K562 (cell line): ENCODE measurements around the gene DDX46. TPM values are rescaled to one million over a fixed set of nuclear protein-coding genes. Genes with fewer than 3 reads are reported as not detected.

Experiments
- ATAC-seq: fragments of 200-7000 bp; cut with Tn5 transposase; 3 replicates; pipeline ENCODE4 v1.9.1; 2020; ENCODE audit warnings: moderate library complexity
- BruUV-seq: library from RNA; stranded (reverse); fragments of 400-500 nt; replicated peaks from 2 replicates; lab custom pipeline; 2021; lab: Mats Ljungman, UMichigan
- CTCF ChIA-PET: fragments of 300-600 bp; formaldehyde crosslinking; extraction: SDS; loops from one replicate; lab custom pipeline; 2021; ENCODE audit warnings: low intra/inter-chr PET ratio; lab: Yijun Ruan, JAX
- POLR2A ChIA-PET: fragments of 300-600, 350-650 bp; sonication (Branson Sonifier 250); formaldehyde crosslinking; extraction: SDS; loops from one replicate; lab custom pipeline; 2021; ENCODE audit warnings: antibody characterized with exemption, inconsistent platforms; lab: Yijun Ruan, JAX
- DNase-seq, 4 experiments: peaks; one replicate each; pipeline versions ENCODE4 v3.0.0 to v3.0.0-alpha.2; 2011 to 2018; ENCODE audit warnings: low spot score in 3 of 4, mixed read lengths in 3 of 4; ENCODE audit errors: extremely low read depth in 1 of 4
- FAIRE-seq: peaks from 2 replicates; lab custom pipeline; 2011; peaks lifted over from hg19 to GRCh38; lab: Jason Lieb, UNC
- H2AFZ ChIP-seq: 2 replicates; pipeline ENCODE4 v1.6.0; 2011; ENCODE audit warnings: low read depth, low read length, control low read depth, inconsistent platforms
- H3K27ac ChIP-seq: fragments of 200-600 bp; 3 replicates; pipeline ENCODE4 v1.8.0; 2011; ENCODE audit warnings: low read depth, mild to moderate bottlenecking, control low read depth, inconsistent platforms, low read length, moderate library complexity, mixed read lengths; ENCODE audit errors: extremely low read depth
- H3K27me3 ChIP-seq, 2 experiments: fragments of 300-600 bp in 1 of 2; 2 replicates in 1 of 2; 3 replicates in 1 of 2; pipeline versions ENCODE4 v1.6.0 to v1.8.0; 2011; ENCODE audit warnings: inconsistent platforms in 2 of 2, low read length in 2 of 2, mild to moderate bottlenecking in 1 of 2, mixed read lengths in 1 of 2, moderate library complexity in 1 of 2; ENCODE audit not compliant: control insufficient read depth in 2 of 2, insufficient read depth in 2 of 2
- H3K36me3 ChIP-seq: fragments of 300-600 bp; 3 replicates; pipeline ENCODE4 v1.8.0; 2011; ENCODE audit warnings: mild to moderate bottlenecking, low read length, inconsistent platforms; ENCODE audit not compliant: control insufficient read depth, insufficient read depth
- H3K4me1 ChIP-seq, 2 experiments: fragments of 200-600 bp in 1 of 2; replicated peaks in 1 of 2; 2 replicates in 1 of 2; 3 replicates in 1 of 2; pipeline versions ENCODE4 v1.5.1 to v1.8.0; 2011; ENCODE audit warnings: inconsistent platforms in 2 of 2, low read length in 2 of 2, mild to moderate bottlenecking in 1 of 2, mixed read lengths in 1 of 2, moderate library complexity in 1 of 2; ENCODE audit not compliant: control insufficient read depth in 2 of 2, insufficient read depth in 2 of 2
- H3K4me2 ChIP-seq: 2 replicates; pipeline ENCODE4 v1.6.1; 2011; ENCODE audit warnings: low read length, control low read depth, inconsistent platforms, mixed read lengths; ENCODE audit not compliant: insufficient read depth
- H3K4me3 ChIP-seq: fragments of 200-600 bp; sonication (generic), shearing (Covaris generic); 2 replicates; pipeline ENCODE4 v1.5.1; 2016; ENCODE audit warnings: control low read depth, inconsistent platforms
- H3K79me2 ChIP-seq: fragments of 200-600 bp; 3 replicates; pipeline ENCODE4 v1.8.0; 2011; ENCODE audit warnings: low read length, inconsistent platforms; ENCODE audit not compliant: control insufficient read depth, insufficient read depth
- H3K9ac ChIP-seq, 2 experiments: 2 replicates each; pipeline versions ENCODE4 v1.6.0 to v1.6.1; 2011; ENCODE audit warnings: low read depth in 2 of 2, low read length in 2 of 2, control low read depth in 1 of 2, inconsistent platforms in 1 of 2, mild to moderate bottlenecking in 1 of 2, mixed read lengths in 1 of 2; ENCODE audit not compliant: insufficient read depth in 1 of 2
- H3K9me1 ChIP-seq: one replicate; pipeline ENCODE4 v1.6.0; 2011; ENCODE audit warnings: inconsistent platforms, mild to moderate bottlenecking, low read length, moderate library complexity; ENCODE audit not compliant: control insufficient read depth, insufficient read depth
- H3K9me3 ChIP-seq: replicated peaks from 2 replicates; pipeline ENCODE4 v1.5.1; 2011; ENCODE audit warnings: low read depth, low read length, inconsistent platforms; ENCODE audit not compliant: control insufficient read depth, insufficient read depth
- H4K20me1 ChIP-seq: replicated peaks from 2 replicates; pipeline ENCODE4 v1.6.1; 2011; ENCODE audit warnings: low read length, inconsistent platforms, mixed read lengths; ENCODE audit not compliant: control insufficient read depth, insufficient read depth
- ARID1B ChIP-seq: fragments of 450-650 bp; IDR thresholded peaks from 2 replicates; pipeline ENCODE4 v1.6.1; 2016; ENCODE audit warnings: antibody characterized with exemption, mild to moderate bottlenecking, inconsistent platforms
- ATF7 ChIP-seq: fragments of 450-650 bp; IDR thresholded peaks from 2 replicates; pipeline ENCODE4 v1.7.1; 2014; ENCODE audit warnings: mild to moderate bottlenecking, moderate library complexity
- CBFA2T2 ChIP-seq: fragments of 450-650 bp; conservative IDR thresholded peaks from 2 replicates; pipeline ENCODE4 v1.6.1; 2017; ENCODE audit warnings: mild to moderate bottlenecking
- CBFA2T3 ChIP-seq: fragments of 450-650 bp; IDR thresholded peaks from 2 replicates; pipeline ENCODE4 v1.6.1; 2017
- CHCHD3 ChIP-seq: fragments of 250-450 bp; sonication (Bioruptor Pico); IDR thresholded peaks from 2 replicates; pipeline ENCODE4 v2.1.2; 2022; ENCODE audit warnings: mild to moderate bottlenecking
- DPF2 ChIP-seq: fragments of 450-650 bp; IDR thresholded peaks from 2 replicates; pipeline ENCODE4 v1.6.1; 2016
- ESRRA ChIP-seq: fragments of 450-650 bp; IDR thresholded peaks from 2 replicates; pipeline ENCODE4 v1.6.1; 2014; ENCODE audit warnings: low read depth, mild to moderate bottlenecking, moderate library complexity, borderline replicate concordance
- HDAC2 ChIP-seq: fragments of 450-650 bp; IDR thresholded peaks from 2 replicates; pipeline ENCODE4 v1.6.1; 2016; ENCODE audit warnings: mild to moderate bottlenecking
- RCOR1 ChIP-seq, 2 experiments: IDR thresholded peaks; 2 replicates each; pipeline ENCODE4 v1.6.1; 2012; ENCODE audit warnings: low read depth in 2 of 2, low read length in 2 of 2, borderline replicate concordance in 1 of 2, improper control_type of control experiment in 1 of 2
- SMARCA4 ChIP-seq: fragments of 450-650 bp; IDR thresholded peaks from 2 replicates; pipeline ENCODE4 v1.6.1; 2016
- SMARCE1 ChIP-seq: fragments of 450-650 bp; IDR thresholded peaks from 2 replicates; pipeline ENCODE4 v1.7.1; 2016; ENCODE audit warnings: mild to moderate bottlenecking
- TAL1 ChIP-seq: fragments of 450-650 bp; IDR thresholded peaks from 2 replicates; pipeline ENCODE4 v1.6.1; 2016; ENCODE audit warnings: mild to moderate bottlenecking
- TCF3 ChIP-seq: sonication (generic); formaldehyde crosslinking; IDR thresholded peaks from 2 replicates; pipeline ENCODE4 v1.4.0; 2020; ENCODE audit warnings: mild to moderate bottlenecking, missing genetic modification reagents
- TEAD4 ChIP-seq, 2 experiments: sonication (generic) in 1 of 2; formaldehyde crosslinking in 1 of 2; IDR thresholded peaks; 2 replicates each; pipeline versions ENCODE4 v1.6.1 to v1.8.0; 2012 to 2022; ENCODE audit warnings: borderline replicate concordance in 1 of 2, inconsistent platforms in 1 of 2, low read length in 1 of 2, mild to moderate bottlenecking in 1 of 2, missing genetic modification reagents in 1 of 2
- in situ Hi-C: fragments of 300-500 bp; cut with MboI; formaldehyde crosslinking; loops from 4 replicates; pipeline ENCODE4 v1.15.0; 2018; ENCODE audit warnings: inconsistent platforms, mixed read lengths
- intact Hi-C: fragments of 100-400 bp; cut with micrococcal nuclease; formaldehyde crosslinking; loops from 2 replicates; pipeline ENCODE4 v1.14.2; 2022
- polyA plus RNA-seq, 8 experiments: library from polyadenylated mRNA; depleted of rRNA in 4 of 8; stranded (reverse) in 5 of 8; unstranded in 3 of 8; fragments of >200 nt; fragmentation: Nextera tagmentation in 2 of 8; fragmentation: Illumina TruSeq in 1 of 8; extraction: Ambion mirVana in 2 of 8; extraction: Trizol in 1 of 8; gene quantifications; 2 replicates each; pipeline versions ENCODE4 v1.2.1 to v1.2.3, GENCODE V29; 2011 to 2014; ENCODE audit warnings: inconsistent platforms in 1 of 8, missing spikeins in 1 of 8
- total RNA-seq, 7 experiments: library from RNA; depleted of rRNA in 6 of 7; stranded (reverse); fragments of >200 nt in 6 of 7; fragmentation: Illumina TruSeq in 2 of 7; extraction: Trizol in 2 of 7; gene quantifications; 2 replicates each; pipeline versions ENCODE4 v1.2.1 to v1.2.3, GENCODE V29; 2011 to 2021; ENCODE audit warnings: low replicate concordance in 1 of 7
- TF ChIP-seq, protein P1 (sequence below): fragments of 150-350 bp; conservative IDR thresholded peaks from 2 replicates; pipeline ENCODE4 v1.6.1; 2014; ENCODE audit warnings: low read length
- TF ChIP-seq, protein P2 (sequence below): sonication (generic); IDR thresholded peaks from 2 replicates; pipeline ENCODE4 v1.6.1; 2016

DDX46 gene
- total and polyA plus RNA-seq, 9 of the 15 experiments (the other 6 are each of a cell fraction or from before 2014, with no cell fraction given), result 26.2 to 99.0 (median 76.4) TPM

DNA sequence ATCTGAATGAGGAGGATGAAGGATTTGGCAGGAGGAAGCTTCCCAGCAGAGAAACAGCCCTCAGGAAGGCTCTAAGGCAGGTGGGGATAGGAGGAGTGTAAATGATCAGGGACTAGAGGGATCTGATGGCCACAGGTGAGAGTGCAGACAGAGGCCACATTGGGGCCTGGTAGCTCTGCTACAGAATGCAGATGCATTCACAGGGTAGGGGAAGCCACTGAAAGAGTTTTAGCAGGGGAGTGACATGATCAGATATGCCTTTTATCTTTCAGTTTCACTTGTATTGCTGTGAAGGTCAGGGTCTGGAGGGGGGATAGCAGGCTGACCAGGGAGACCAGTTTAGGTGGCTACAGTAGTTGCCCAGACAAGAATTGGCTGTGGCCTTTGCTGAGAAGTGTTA lies 118.6 kb downstream of the DDX46 start:
- Histone ChIP-seq H2AFZ (no peak overlapping the region), H3K79me2 (peaks cover 8% of the 10 kb centered on the region; the same call in 2 of the 3 replicates), H3K4me3 (no peak overlapping the region), H3K36me3 (no peaks in the 10 kb centered on the region), H3K27me3 (no peaks in the 10 kb centered on the region)
- in situ Hi-C loops (no loop called here), intact Hi-C loops (no loop called here)
- no peak for FAIRE-seq
- peak in 2 of 4 experiments; percentile 49 to 53 for DNase-seq
- peak; percentile 38; the same call in 1 of the 2 replicates for TF ChIP-seq TAL1
- peak; percentile 56 for TF ChIP-seq CBFA2T3
- TF ChIP-seq RCOR1 (IDR thresholded peaks at IDR 0.05; ENCODE audit: borderline replicate concordance in 1 of 2, low read depth in 2 of 2, low read length in 2 of 2), result peak in 1 of 2 experiments; percentile 36; a peak in 1 of 4 replicates
- peak; percentile 46 for TF ChIP-seq TEAD4 (IDR thresholded peaks at IDR 0.05; ENCODE audit: low read length)
- TF ChIP-seq TEAD4 (CRISPR knock-in tag; IDR thresholded peaks at IDR 0.05; ENCODE audit: borderline replicate concordance), result no peak
- peak; percentile 63; the same call in 1 of the 2 replicates for TF ChIP-seq DPF2
- 0 out of 2 replicates have a peak, but pooled peaks have one; percentile 9 for TF ChIP-seq TCF3 (CRISPR knock-in tag)
- TF ChIP-seq, protein P1, sequence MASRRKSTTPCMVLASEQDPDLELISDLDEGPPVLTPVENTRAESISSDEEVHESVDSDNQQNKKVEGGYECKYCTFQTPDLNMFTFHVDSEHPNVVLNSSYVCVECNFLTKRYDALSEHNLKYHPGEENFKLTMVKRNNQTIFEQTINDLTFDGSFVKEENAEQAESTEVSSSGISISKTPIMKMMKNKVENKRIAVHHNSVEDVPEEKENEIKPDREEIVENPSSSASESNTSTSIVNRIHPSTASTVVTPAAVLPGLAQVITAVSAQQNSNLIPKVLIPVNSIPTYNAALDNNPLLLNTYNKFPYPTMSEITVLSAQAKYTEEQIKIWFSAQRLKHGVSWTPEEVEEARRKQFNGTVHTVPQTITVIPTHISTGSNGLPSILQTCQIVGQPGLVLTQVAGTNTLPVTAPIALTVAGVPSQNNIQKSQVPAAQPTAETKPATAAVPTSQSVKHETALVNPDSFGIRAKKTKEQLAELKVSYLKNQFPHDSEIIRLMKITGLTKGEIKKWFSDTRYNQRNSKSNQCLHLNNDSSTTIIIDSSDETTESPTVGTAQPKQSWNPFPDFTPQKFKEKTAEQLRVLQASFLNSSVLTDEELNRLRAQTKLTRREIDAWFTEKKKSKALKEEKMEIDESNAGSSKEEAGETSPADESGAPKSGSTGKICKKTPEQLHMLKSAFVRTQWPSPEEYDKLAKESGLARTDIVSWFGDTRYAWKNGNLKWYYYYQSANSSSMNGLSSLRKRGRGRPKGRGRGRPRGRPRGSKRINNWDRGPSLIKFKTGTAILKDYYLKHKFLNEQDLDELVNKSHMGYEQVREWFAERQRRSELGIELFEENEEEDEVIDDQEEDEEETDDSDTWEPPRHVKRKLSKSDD, result no peak
- peak; percentile 69 for TF ChIP-seq ESRRA
- peak; percentile 36; the same call in 1 of the 2 replicates for TF ChIP-seq SMARCA4
- no peak for TF ChIP-seq ATF7
- peak; percentile 24; the same call in 1 of the 2 replicates for TF ChIP-seq CBFA2T2
- TF ChIP-seq SMARCE1, result peak; percentile 44; the same call in 1 of the 2 replicates
- TF ChIP-seq CHCHD3, result no peak
- TF ChIP-seq HDAC2, result no peak
- TF ChIP-seq, protein P2, sequence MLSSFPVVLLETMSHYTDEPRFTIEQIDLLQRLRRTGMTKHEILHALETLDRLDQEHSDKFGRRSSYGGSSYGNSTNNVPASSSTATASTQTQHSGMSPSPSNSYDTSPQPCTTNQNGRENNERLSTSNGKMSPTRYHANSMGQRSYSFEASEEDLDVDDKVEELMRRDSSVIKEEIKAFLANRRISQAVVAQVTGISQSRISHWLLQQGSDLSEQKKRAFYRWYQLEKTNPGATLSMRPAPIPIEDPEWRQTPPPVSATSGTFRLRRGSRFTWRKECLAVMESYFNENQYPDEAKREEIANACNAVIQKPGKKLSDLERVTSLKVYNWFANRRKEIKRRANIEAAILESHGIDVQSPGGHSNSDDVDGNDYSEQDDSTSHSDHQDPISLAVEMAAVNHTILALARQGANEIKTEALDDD, result 0 out of 2 replicates have a peak, but pooled peaks have one; percentile 12
- TF ChIP-seq ARID1B, result peak; percentile 64
- TF ChIP-seq, all 486 proteins: peak for 12
- ChIA-PET CTCF (no interaction called here), POLR2A (interaction anchor here (0.5 to 0.7 kb wide), 2 partner anchors 44 to 133 kb away, joined by 3 read pairs; no protein-coding TSS in a partner anchor)
- BruUV-seq, result no TSS peak
- H3K4me1 ChIP-seq, result peaks cover 18 to 20% of the 10 kb centered on the region in 2 experiments; a peak in 4 of 5 replicates
- no peaks in the 10 kb centered on the region for H4K20me1 ChIP-seq
- ATAC-seq, result peak; percentile 15
- no peaks in the 10 kb centered on the region for H3K9me1 ChIP-seq
- peak overlapping the region in 1 of 2 experiments; percentile 70; a peak in 1 of 4 replicates for H3K9ac ChIP-seq
- H3K9me3 ChIP-seq, result no peaks in the 10 kb centered on the region
- no peak overlapping the region for H3K27ac ChIP-seq
- peak overlapping the region; percentile 44; the same call in 1 of the 2 replicates for H3K4me2 ChIP-seq
